ENCODE data around the gene SEC14L1.
"Not testable (repeated sequence)": the region's sequence is repeated elsewhere in the genome, so short reads cannot be mapped to it uniquely, and the experiment has no call there.

Gene SEC14L1

DNA sequence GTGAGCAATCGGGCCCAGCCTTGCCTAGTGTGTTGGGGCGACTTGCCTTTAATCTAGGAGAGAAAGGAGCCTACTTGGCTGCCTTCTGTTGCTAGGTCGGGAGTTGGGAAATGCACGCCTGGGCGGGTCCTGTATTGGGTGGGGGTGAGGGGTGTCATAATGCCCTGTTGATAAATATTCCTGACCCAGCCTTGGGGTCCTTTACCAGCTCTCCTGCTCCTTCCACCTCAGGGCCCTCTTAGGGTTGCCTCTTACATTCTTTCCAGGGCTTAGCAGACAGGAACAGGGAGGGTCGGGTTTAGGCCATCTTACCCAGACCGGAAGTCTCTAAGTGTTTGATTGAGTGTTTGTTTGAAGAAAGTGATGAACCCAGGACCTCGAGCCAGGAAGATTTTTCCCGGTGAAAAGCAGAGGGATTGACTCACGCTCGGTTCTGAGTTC lies 112.9 kb downstream of the SEC14L1 start:
- H3K4me3 ChIP-seq (replicated peaks; ENCODE audit: low read depth, low read length): no peak overlapping the region
- TF ChIP-seq, protein P1, sequence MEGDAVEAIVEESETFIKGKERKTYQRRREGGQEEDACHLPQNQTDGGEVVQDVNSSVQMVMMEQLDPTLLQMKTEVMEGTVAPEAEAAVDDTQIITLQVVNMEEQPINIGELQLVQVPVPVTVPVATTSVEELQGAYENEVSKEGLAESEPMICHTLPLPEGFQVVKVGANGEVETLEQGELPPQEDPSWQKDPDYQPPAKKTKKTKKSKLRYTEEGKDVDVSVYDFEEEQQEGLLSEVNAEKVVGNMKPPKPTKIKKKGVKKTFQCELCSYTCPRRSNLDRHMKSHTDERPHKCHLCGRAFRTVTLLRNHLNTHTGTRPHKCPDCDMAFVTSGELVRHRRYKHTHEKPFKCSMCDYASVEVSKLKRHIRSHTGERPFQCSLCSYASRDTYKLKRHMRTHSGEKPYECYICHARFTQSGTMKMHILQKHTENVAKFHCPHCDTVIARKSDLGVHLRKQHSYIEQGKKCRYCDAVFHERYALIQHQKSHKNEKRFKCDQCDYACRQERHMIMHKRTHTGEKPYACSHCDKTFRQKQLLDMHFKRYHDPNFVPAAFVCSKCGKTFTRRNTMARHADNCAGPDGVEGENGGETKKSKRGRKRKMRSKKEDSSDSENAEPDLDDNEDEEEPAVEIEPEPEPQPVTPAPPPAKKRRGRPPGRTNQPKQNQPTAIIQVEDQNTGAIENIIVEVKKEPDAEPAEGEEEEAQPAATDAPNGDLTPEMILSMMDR (IDR thresholded peaks at IDR 0.05; ENCODE audit: low read depth, low read length, missing control alignments): no peak
- DNase-seq (ENCODE audit: extremely low read depth, low read depth): no peak

DNA sequence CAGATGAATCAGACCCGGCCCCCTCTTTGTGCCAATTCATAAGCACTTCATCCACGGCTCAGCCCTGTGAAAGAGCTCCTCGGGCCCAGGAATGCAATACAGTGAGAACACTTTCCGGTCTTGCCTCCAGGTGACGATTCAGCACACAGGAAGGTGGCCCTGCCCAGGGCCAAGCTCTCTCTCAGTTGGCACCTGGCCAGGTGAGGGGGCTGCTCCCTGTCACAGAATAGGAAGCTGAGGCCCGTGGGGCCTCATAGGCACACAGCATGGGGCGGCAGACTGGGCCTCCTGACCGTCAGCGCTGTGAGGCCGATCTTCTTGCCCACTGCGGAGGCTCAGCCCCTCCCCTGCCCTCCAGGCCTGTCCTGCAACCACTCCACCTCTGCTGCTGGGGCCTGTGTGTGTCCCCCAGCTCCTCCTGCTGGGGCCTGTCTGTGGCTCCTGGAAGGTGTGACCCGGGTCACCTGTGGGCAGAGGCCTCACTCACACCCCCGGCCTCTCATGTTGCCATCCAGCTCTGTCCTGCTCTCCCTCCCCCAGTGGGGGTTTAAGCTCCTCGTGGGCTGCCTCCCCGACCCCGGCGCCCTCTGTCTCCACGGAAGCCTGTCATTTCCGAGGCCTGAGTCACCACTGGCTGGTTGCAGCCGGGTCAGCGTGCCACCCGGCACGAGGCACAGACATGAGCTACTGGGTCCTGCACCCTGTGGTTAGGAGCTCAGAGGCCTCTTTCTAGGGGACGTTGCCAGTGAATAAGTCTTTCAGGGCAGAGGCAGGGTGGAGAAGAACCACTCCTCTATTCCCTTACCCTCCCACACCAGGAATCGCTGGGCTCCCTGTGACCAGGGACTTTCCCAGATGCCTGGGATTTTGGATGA lies 114.4 kb downstream of the SEC14L1 start:
- no peak overlapping the region for H3K4me3 ChIP-seq (replicated peaks; ENCODE audit: low read depth, low read length)
- TF ChIP-seq, protein P1 (IDR thresholded peaks at IDR 0.05; ENCODE audit: low read depth, low read length, missing control alignments): no peak
- DNase-seq (ENCODE audit: extremely low read depth, low read depth): no peak

DNA sequence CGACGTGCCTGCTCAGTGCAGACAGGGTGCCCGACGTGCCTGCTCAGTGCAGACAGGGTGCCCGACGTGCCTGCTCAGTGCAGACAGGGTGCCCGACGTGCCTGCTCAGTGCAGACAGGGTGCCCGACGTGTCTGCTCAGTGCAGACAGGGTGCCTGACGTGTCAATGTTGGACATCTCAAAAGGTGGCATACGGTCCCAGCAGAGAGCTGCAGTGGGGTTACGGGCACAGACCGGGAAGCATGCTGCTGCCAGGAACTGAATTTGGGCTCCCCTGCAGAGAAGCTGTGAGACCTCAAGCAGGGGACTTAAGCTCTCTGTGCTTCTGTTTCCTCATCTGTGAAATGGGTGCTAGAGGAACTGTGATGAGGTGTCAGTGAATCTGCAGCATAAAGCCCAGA lies 115.2 kb downstream of the SEC14L1 start:
- DNase-seq (ENCODE audit: extremely low read depth, low read depth); H3K4me3 ChIP-seq (replicated peaks; ENCODE audit: low read depth, low read length): not testable (repeated sequence)

DNA sequence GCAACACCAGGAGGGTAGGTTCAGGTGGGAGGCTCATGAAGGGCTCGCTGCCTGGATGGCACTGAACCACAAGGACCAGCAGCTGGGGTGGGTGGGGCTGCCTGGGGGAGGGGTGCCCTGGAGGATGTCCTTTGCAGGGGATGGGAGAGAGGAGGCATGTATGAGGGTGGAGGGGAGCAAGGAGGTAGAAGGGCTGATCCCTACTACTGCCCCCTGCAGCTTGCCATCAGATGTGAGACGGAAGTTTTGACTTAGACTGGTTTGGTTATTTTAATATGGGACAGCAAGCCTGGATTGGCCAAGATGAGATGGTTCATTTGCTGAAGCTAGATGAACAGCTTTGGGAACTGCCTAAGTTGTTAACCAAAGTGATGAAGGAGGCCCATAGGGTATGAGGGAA lies 115.9 kb downstream of the SEC14L1 start:
- TF ChIP-seq, protein P1 (IDR thresholded peaks at IDR 0.05; ENCODE audit: low read depth, low read length, missing control alignments): no peak
- no peak overlapping the region for H3K4me3 ChIP-seq (replicated peaks; ENCODE audit: low read depth, low read length)
- no peak for DNase-seq (ENCODE audit: extremely low read depth, low read depth)

DNA sequence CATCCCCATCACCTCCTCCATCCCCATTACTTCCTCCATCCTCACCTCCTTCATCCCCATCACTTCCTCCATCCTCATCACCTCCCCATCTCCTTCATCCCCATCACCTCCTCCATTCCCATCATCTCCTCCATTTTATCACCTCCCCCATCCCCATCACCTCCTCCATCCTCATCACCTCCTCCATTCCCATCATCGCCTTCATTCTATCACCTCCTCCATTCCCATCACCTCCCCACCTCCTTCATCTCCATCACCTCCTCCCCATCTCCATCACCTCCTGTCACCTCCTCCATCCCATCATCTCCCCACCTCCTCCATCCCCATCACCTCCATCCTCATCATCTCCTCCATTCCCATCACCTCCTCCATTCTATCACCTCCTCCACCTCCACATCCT lies 116.4 kb downstream of the SEC14L1 start:
- H3K4me3 ChIP-seq (replicated peaks; ENCODE audit: low read depth, low read length): no peak overlapping the region
- DNase-seq (ENCODE audit: extremely low read depth, low read depth): no peak
- TF ChIP-seq, protein P1 (IDR thresholded peaks at IDR 0.05; ENCODE audit: low read depth, low read length, missing control alignments): no peak

DNA sequence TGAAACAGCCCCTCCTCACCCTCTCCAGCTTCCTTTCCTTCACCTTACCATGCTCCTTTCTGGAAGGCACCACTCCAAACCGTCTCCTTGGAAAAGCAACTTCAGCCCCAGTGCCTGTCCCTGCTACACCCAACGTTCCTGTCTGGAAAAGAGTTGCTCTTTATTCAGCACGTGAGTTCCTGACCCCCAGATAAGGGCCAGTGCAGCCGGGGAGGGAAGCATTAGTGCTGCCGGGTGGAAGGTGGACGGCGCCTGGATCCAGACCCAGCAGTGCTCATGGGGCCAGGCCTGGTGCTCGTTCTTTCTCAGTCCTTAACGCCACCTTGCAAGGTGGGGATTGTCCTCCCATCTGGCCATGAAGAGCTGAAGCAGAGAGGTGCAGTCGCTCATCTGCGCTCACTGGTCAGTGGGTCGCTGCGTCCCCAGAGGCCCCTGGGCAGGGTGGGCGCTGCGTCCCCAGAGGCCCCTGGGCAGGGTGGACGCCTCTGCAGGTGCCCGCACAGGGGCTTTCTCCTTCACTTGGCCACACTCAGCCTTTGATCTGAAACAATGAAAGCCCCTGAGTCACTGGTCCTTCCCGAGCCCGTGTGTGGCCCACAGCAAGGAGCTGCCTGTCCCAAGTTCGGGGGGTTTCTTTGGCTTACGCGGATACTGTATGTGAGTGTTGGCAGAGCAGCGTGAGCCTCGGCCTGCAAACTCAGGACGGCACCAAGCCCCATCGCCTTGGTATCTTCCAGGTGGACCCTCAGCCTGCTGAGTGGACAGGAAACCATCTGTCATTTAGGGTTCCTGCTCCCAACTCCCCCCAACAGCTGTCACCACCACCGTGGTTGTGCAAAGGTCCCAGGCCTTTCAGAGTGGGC lies 117.1 kb downstream of the SEC14L1 start:
- no peak overlapping the region for H3K4me3 ChIP-seq (replicated peaks; ENCODE audit: low read depth, low read length)
- no peak for DNase-seq (ENCODE audit: extremely low read depth, low read depth)
- TF ChIP-seq, protein P1 (IDR thresholded peaks at IDR 0.05; ENCODE audit: low read depth, low read length, missing control alignments): no peak

DNA sequence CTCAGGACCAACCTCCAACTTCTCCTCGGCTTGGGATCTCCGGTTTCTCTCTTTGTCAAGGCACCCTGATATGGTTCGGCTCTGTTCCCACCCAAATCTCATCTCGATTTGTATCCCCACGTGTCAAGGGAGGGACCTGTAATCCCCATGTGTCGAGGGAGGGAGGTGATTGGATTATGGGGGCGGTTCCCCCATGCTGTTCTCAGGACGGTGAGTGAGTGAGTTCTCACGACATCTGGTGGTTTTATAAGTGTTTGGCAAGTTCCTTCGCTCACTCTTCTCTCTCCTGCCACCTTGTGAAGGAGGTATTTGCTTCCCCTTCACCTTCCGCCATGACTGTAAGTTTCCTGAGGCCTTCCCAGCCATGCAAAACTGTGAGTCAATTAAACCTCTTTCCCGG lies 117.9 kb downstream of the SEC14L1 start:
- no peak overlapping the region for H3K4me3 ChIP-seq (replicated peaks; ENCODE audit: low read depth, low read length)
- TF ChIP-seq, protein P1 (IDR thresholded peaks at IDR 0.05; ENCODE audit: low read depth, low read length, missing control alignments): no peak
- DNase-seq (ENCODE audit: extremely low read depth, low read depth): no peak

Measured in HFF-Myc (cell line).